Fibroblast of skin of right quadriceps (primary cell): ENCODE results near the gene PARD3.
"Not testable (repeated sequence)": the region's sequence is repeated elsewhere in the genome, so short reads cannot be mapped to it uniquely, and the experiment has no call there.

Source experiments
- DNase-seq: peaks from one replicate; pipeline ENCODE4 v3.0.0-alpha.2; 2013

Gene PARD3

DNA sequence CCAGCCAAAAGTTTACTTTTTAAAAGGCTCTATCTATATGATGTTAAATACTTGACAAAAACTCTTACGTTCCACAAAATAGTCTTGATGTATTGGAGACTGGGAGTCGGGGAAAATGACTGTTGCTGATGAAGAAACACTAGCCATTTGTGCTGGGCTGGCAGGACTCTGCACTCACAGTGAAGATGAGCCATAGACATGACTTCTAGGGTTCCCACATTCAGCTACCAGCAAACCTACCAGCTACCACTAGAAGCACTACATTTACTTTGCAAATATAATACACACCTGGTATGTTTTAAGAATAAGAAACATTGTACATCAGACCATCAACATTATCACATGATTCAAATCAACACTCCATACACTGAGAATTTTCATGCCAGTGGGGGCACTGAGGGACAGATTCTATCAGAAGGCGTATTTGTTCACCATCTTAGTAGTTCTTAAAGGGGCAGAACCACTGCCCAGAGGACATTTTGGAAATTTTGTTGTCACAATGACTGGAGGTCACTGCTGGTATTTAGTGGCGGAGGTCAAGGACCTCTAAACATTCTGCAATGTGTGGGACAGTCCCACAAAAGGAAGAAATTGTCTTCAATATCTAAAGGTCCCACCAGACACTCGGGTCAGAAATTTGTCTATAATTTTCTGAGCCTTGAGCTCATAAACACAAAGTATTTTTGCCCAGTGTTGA, 52.3 kb downstream of the PARD3 start:
- no peak for DNase-seq

DNA sequence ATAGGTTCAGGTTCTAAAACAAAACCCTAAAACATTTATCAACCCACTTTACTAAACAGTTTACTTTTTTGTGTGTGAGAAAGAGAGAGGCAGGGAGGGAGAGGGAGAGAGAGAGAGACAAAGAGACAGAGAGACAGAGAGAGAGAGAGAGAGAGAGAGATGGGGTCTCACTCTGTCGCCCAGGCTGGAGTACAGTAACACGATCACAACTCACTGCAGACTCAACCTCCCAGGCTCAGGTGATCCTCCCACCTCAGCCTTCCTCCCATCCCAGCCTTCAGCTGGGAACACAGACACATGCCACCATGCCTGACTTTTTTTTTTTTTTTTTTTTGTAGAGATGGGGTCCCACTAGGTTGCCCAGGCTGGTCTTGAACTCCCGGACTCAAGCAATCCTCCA, 52.9 kb downstream of the PARD3 start:
- no peak for DNase-seq

DNA sequence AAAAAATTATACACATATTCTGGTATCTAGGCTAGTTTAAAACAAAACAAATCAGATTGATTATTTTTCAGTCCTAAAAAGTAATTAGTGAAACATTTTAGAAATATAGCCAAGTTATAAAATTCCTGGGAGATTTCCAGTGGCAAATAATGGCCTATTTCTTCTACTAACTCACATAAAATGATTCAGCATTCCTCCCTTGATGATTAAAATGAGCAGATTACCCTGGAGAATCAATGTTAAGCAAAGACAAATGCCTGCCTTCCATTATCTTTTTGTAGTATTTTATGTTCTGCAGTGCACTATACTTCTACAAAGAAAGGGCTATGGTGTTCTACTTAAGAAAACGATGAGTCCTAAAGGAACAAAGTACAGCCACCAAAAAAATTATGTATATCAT, 53.6 kb downstream of the PARD3 start:
- DNase-seq = peak; percentile 44

DNA sequence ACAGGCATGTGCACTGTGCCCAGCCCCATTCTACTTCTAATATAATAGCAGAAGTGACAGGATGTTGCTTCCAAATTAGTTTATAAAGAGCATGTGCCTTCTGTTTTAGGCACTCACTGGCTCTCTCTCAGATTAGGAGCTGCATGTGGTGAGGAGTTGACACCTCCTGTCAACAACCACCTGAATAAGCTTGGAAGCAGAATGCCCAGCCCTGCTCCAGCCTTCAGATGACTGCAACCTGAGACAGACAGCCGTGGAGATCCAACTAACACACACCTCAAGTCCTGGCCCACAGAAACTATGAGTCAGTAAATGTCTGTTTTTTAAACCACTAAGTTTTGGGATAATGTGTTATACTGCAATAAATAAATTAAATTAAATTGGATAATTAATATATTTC, 54.5 kb downstream of the PARD3 start:
- DNase-seq = no peak

GRCh38 chr10:34759837-34760215, 55.3 kb downstream of the PARD3 start:
- no peak for DNase-seq

DNA sequence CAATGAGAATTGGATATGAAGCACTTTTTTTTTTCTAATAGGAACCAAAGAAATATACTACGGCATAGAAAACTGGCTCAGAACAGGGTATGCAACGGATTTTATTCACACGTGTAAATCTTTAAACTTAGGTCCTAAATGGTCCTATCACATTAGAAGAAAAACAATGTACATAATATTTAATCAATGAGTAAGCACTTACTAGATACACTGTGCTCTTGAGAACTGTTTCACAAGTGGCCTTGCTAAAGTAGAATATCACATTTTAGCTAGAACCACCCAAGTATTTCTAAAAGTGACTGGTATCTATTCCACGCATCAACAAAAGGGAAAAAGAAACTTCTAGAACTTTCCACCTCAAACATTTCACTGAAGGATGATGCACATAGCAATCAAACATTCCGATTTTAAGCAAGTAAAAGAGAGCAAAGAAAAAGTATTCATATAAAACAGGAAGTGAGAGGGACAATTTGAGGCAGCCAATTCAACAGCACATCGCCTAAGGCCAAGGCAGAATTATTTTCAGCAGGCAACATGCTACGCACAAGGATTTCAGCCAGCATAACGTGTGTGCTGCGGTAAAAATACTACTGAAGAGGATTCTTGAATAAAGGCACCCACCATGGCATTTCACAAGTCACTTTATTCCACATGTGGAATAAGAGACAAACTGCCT, 55.8 kb downstream of the PARD3 start:
- DNase-seq = no peak

GRCh38 chr10:34758447-34758996, 56.6 kb downstream of the PARD3 start:
- DNase-seq = peak; percentile 91

DNA sequence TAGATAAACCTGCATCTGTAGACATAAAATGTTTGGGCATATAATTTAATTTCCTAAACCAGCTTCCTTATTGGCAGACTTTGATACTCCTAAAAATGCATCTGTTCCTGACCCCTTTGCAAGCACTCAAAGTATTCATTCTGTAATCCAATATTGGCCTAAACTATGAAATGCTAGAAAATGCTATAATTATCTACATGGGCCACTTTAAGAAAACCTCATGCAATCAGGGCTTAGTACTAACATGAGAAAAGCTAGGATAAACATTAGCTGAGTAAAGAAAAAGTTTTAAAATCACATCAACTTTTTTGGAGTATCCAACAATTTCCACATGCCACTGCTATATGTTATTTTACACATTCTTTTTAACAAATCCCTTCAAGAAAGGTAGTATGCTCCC, 57.2 kb downstream of the PARD3 start:
- DNase-seq = no peak

DNA sequence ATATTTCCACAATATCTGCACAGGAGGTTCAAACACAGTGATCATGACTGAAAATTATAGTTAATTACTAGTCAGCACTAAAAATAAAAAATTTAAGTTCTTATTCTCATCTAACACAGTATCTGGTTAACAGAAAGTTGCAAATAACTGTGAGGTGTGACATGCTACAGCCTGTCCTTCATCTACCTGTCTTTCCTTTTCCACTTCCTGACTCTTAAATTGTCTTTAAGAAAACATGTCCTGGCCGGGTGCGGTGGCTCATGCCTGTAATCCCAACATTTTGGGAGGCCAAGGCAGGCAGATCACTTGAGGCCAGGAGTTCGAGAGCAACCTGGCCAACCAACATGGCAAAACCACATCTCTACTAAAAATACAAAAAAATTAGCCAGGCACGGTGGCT, 57.9 kb downstream of the PARD3 start:
- DNase-seq = not testable (repeated sequence)

- DNase-seq = no peak
These were observed 58.5 kb downstream of the PARD3 start for GRCh38 chr10:34756584-34756983.

DNA sequence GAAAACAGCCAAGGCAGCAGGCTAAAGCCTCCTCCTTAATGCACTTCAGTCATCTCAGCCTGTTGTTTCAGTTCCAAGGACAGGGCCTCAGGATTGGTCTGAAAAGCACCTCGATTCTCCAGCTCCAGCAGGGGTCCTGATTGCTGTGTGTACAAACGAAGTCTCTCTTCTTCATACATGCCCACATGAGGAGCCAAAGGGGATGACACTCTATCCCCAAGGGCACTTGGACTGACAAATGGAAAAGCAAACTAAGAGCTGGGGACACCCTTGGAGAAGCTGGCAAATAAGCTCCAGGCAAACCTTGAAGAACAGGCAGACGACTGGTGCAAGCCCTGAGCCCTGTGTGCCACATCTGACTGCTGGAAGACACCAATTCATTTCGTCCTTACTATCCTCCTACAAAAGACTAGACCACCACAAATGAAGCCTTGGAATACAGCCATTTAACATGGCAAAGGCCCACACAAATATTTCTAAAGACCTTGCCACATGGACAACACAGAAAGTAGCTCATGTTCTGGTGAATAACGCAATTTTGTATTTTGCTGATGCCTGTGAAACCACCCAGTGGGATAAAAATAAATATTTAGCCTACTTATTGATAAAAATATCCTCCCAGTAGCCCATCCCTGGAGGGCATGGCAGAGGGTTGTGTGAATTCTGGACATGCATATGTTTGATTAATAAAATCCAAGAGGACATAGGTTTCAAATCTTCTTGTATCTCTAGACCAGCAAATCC, 61.9 kb downstream of the PARD3 start:
- no peak for DNase-seq

- DNase-seq = no peak
These were observed 63.8 kb downstream of the PARD3 start for GRCh38 chr10:34751272-34751671.

- DNase-seq = not testable (repeated sequence)
These were observed 64.3 kb downstream of the PARD3 start for GRCh38 chr10:34750795-34751194.

DNA sequence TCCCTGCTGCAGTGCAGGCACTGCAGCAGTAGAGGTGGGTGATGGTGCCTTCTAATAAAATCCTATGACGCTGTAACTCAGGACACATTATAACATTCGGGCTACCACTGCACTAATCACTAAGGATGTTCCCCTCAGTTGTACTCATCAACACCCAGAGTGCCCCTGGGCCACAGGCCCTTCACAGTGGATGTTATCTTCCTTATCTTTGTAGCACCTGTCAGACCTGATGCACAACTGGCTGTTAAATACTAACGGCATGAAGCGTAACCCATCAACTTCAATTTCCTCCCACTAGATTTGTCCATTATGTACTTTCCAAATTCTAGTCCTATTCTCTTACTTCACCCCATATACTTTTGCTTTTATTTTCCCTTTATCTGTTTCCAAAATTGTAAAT, 66.3 kb downstream of the PARD3 start:
- no peak for DNase-seq

- no peak for DNase-seq
These were observed 66.7 kb downstream of the PARD3 start for GRCh38 chr10:34748357-34748756.

DNA sequence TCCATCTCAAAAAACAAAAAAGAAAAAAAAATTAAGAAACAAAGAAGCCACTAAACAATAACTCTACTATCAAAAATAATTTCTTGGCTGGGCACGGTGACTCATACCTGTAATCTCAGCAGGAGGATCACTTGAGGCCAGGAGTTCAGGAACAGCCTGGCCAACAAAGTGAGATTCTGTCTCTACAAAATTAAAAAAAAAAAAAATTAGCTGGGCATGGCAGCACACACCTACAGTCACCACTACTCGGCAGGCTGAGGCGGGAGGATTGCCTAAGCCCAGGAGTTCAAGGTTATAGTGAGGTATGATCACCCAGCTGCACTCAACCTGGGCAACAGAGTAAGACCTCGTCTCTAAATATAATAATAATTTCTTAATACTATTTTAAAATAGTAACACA, 69.0 kb downstream of the PARD3 start:
- no peak for DNase-seq

GRCh38 chr10:34745244-34745643, 69.9 kb downstream of the PARD3 start:
- no peak for DNase-seq

DNA sequence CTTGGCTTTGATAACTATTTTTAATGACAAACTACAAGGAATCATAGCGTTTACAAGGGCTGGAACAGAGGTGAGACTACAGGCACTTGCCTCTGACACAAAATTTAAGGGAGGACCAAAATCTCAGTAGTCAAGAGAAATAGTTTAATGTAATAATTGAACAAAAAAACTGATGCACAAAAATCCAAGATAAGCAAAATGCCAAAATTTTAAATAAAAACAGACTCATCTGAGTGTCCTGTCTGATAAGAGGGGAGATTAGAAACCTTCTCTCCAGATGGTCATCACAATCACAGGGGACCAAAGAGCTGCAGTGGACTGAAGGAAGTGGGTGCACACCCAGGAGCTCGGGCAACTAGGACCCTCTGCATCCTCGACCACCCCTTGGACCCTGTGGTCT, 70.5 kb downstream of the PARD3 start:
- DNase-seq = no peak

- DNase-seq = no peak
These were observed 71.3 kb downstream of the PARD3 start for GRCh38 chr10:34743814-34744213.

- DNase-seq = peak; percentile 32
These were observed 72.6 kb downstream of the PARD3 start for GRCh38 chr10:34742456-34742855.

GRCh38 chr10:34741087-34741486, 74.0 kb downstream of the PARD3 start:
- not testable (repeated sequence) for DNase-seq

- DNase-seq = no peak
These were observed 74.8 kb downstream of the PARD3 start for GRCh38 chr10:34740321-34740720.

DNA sequence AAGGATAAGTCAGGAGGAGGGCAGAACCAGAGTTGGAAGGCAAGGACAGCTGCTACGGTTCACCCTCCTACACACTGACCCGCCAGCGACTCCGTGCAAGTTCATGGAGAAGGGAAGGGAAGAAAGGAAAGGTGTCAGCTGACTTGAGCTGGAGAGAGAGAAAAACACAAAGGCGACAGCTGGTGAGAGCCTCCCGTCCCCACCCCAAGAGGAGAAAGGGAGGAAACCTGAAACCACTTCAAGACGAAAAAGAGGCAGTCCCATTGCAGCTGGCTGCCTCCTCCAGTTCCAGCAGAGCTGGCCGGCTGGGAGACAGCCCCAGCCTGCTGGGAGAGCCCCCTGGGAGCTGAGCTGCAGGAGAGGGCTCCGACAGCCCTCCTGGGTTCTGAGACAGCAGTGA, 75.2 kb downstream of the PARD3 start:
- DNase-seq = peak; percentile 67

DNA sequence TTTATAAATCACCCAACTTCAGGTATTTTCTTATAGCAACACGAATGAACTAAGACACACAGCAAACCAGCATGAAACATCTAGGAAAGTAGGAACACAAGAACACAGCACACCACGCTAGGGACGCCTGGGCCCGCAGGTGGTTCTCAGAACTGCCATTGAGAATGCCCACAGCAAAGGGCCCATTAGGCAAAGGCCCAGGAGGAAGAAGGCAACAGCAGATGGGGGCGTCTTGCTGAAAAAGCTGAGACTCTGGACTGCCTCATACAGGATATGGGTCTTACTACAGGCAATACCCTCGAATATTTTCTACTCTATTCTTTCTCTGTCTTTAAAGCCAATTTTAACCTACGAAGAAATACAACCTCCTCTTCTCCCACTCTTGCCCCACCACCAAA, 77.3 kb downstream of the PARD3 start:
- DNase-seq = no peak
